Subcutaneous adipose tissue (tissue), 4 donors: Measurements from ENCODE around the gene MLC1. TPM values are rescaled to one million over a fixed set of nuclear protein-coding genes. Genes with fewer than 3 reads are reported as not detected.

Source experiments
- total RNA-seq, 4 donors: library from RNA; depleted of rRNA; stranded (reverse); fragments of >200 nt; gene quantifications; one replicate each; pipeline ENCODE4 v1.1.0, GENCODE V29; 2016
- TF ChIP-seq, protein P1 (sequence below): fragments of 450-650 bp; IDR thresholded peaks from one replicate; pipeline ENCODE4 v1.5.1; 2016; ENCODE audit warnings: low read depth, mild to moderate bottlenecking, control low read depth, antibody characterized with exemption, moderate library complexity

The MLC1 gene
- total RNA-seq, 4 donors from 2014 or later, result 0.22 to 1.1 TPM; not detected in 2

DNA sequence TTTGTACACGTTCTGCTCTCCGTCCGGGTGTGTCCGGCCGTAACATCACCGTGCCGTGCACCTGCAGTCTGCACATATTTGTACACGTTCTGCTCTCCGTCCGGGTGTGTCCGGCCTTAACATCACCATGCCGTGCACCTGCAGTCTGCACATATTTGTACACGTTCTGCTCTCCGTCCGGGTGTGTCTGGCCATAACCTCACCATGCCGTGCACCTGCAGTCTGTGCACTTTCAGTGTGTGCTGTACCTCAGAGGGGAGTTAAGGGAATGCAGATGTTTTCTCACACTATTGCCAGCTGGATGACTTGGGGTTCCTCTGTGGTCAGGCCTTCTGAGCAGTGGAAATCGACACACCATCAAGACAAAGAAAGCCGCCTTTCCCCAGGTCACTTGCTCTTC lies 31.4 kb downstream of the MLC1 start:
- TF ChIP-seq, protein P1, sequence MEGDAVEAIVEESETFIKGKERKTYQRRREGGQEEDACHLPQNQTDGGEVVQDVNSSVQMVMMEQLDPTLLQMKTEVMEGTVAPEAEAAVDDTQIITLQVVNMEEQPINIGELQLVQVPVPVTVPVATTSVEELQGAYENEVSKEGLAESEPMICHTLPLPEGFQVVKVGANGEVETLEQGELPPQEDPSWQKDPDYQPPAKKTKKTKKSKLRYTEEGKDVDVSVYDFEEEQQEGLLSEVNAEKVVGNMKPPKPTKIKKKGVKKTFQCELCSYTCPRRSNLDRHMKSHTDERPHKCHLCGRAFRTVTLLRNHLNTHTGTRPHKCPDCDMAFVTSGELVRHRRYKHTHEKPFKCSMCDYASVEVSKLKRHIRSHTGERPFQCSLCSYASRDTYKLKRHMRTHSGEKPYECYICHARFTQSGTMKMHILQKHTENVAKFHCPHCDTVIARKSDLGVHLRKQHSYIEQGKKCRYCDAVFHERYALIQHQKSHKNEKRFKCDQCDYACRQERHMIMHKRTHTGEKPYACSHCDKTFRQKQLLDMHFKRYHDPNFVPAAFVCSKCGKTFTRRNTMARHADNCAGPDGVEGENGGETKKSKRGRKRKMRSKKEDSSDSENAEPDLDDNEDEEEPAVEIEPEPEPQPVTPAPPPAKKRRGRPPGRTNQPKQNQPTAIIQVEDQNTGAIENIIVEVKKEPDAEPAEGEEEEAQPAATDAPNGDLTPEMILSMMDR, result no peak

DNA sequence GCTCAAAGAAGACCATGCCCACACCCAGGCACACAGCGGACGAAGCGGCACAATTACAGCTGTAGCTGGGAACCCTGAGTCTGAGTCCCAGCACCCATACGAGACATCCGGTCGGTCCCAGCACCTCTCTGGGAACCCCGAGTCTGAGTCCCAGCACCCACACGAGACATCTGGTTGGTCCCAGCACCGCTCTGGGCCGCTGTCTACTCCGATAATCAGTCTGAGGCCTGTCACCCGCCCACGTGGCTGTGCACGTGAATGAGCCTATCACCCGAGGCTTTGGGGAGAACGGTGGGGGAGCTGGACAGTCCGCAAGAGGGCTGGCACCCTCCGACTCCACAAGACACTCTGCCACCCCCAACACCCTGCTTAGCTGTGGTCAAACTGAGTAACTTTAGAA lies 33.3 kb downstream of the MLC1 start:
- TF ChIP-seq, protein P1, result no peak

- TF ChIP-seq, protein P1, result no peak
Measured at GRCh38 chr22:50049299-50050195, 35.7 kb downstream of the MLC1 start.

- TF ChIP-seq, protein P1, result no peak
Measured at GRCh38 chr22:50048836-50049235, 36.4 kb downstream of the MLC1 start.

- TF ChIP-seq, protein P1, result no peak
Measured at GRCh38 chr22:50048061-50048765, 37.0 kb downstream of the MLC1 start.

- TF ChIP-seq, protein P1, result no peak
Measured at GRCh38 chr22:50047346-50047745, 37.9 kb downstream of the MLC1 start.
